ENCODE measurements around the gene KCNC4. TPM values are rescaled to one million over a fixed set of nuclear protein-coding genes. Genes with fewer than 3 reads are reported as not detected.

The KCNC4 gene
- polyA plus RNA-seq, 1 donor from 2014 or later = 0.57 TPM

- Histone ChIP-seq H3F3A (ENCODE audit: insufficient read depth, low read length, poor library complexity, severe bottlenecking) (no peaks in the 10 kb centered on the region), H3K4me3 (ENCODE audit: low read length) (no peak overlapping the region), H2AFZ (ENCODE audit: low read depth, low read length) (no peak overlapping the region), H3K9ac (ENCODE audit: low read length) (no peak overlapping the region), H3K9me2 (ENCODE audit: insufficient read depth, low read length) (no peaks in the 10 kb centered on the region), H3K36me3 (ENCODE audit: insufficient read depth, low read length) (no peaks in the 10 kb centered on the region), H3K27ac (ENCODE audit: low read length) (no peak overlapping the region), H4K20me1 (ENCODE audit: insufficient read depth) (no peaks in the 10 kb centered on the region), H3K4me2 (ENCODE audit: low read length) (no peak overlapping the region), H3K79me2 (replicated peaks; ENCODE audit: insufficient read depth, low read length) (no peaks in the 10 kb centered on the region), H3K27me3 (ENCODE audit: insufficient read depth, low read depth, low read length) (no peaks in the 10 kb centered on the region), H3K9me3 (ENCODE audit: low read length) (no peaks in the 10 kb centered on the region)
- TF ChIP-seq EP300 (conservative IDR thresholded peaks at IDR 0.05; ENCODE audit: poor library complexity, severe bottlenecking) = no peak
- TF ChIP-seq RAD21 (conservative IDR thresholded peaks at IDR 0.05) = no peak
- no peak for TF ChIP-seq POLR2AphosphoS5 (IDR thresholded peaks at IDR 0.05)
- no peak for TF ChIP-seq SMC3 (conservative IDR thresholded peaks at IDR 0.05; ENCODE audit: poor library complexity)
- TF ChIP-seq TAF1 (IDR thresholded peaks at IDR 0.05; ENCODE audit: low read depth) = no peak
- no peak for TF ChIP-seq EZH2 (IDR thresholded peaks at IDR 0.05; ENCODE audit: borderline replicate concordance, insufficient read depth, low read length, poor library complexity, severe bottlenecking)
- no peak for TF ChIP-seq CTCF (IDR thresholded peaks at IDR 0.05; ENCODE audit: poor library complexity, severe bottlenecking)
- no peak for TF ChIP-seq REST (IDR thresholded peaks at IDR 0.05; ENCODE audit: borderline replicate concordance)
- TF ChIP-seq MXI1 (conservative IDR thresholded peaks at IDR 0.05; ENCODE audit: poor library complexity, severe bottlenecking) = no peak
Observed at GRCh38 chr1:110225756-110226404, 15.8 kb downstream of the KCNC4 start.

- no peaks in the 10 kb centered on the region for H3K9me2 ChIP-seq (ENCODE audit: insufficient read depth, low read length)
- H3F3A ChIP-seq (ENCODE audit: insufficient read depth, low read length, poor library complexity, severe bottlenecking) = no peaks in the 10 kb centered on the region
- H4K20me1 ChIP-seq (ENCODE audit: insufficient read depth) = no peaks in the 10 kb centered on the region
- H2AFZ ChIP-seq (ENCODE audit: low read depth, low read length) = no peak overlapping the region
- H3K79me2 ChIP-seq (replicated peaks; ENCODE audit: insufficient read depth, low read length) = no peaks in the 10 kb centered on the region
- H3K27me3 ChIP-seq (ENCODE audit: insufficient read depth, low read depth, low read length) = no peaks in the 10 kb centered on the region
- no peak overlapping the region for H3K9ac ChIP-seq (ENCODE audit: low read length)
- no peak for TF ChIP-seq POLR2AphosphoS5 (IDR thresholded peaks at IDR 0.05)
- no peak for TF ChIP-seq SMC3 (conservative IDR thresholded peaks at IDR 0.05; ENCODE audit: poor library complexity)
- no peak for TF ChIP-seq MXI1 (conservative IDR thresholded peaks at IDR 0.05; ENCODE audit: poor library complexity, severe bottlenecking)
- TF ChIP-seq EZH2 (IDR thresholded peaks at IDR 0.05; ENCODE audit: borderline replicate concordance, insufficient read depth, low read length, poor library complexity, severe bottlenecking) = no peak
- no peak for TF ChIP-seq TAF1 (IDR thresholded peaks at IDR 0.05; ENCODE audit: low read depth)
- TF ChIP-seq CTCF (IDR thresholded peaks at IDR 0.05; ENCODE audit: poor library complexity, severe bottlenecking) = no peak
- no peak for TF ChIP-seq REST (IDR thresholded peaks at IDR 0.05; ENCODE audit: borderline replicate concordance)
- no peak for TF ChIP-seq RAD21 (conservative IDR thresholded peaks at IDR 0.05)
- TF ChIP-seq EP300 (conservative IDR thresholded peaks at IDR 0.05; ENCODE audit: poor library complexity, severe bottlenecking) = no peak
- H3K27ac ChIP-seq (ENCODE audit: low read length) = no peak overlapping the region
- no peak overlapping the region for H3K4me2 ChIP-seq (ENCODE audit: low read length)
- H3K4me3 ChIP-seq (ENCODE audit: low read length) = no peak overlapping the region
- no peaks in the 10 kb centered on the region for H3K36me3 ChIP-seq (ENCODE audit: insufficient read depth, low read length)
- H3K9me3 ChIP-seq (ENCODE audit: low read length) = no peaks in the 10 kb centered on the region
Observed at GRCh38 chr1:110227774-110228173, 17.7 kb downstream of the KCNC4 start.
